ENCODE results near the gene EFNA1.
"Not testable (repeated sequence)": the region's sequence is repeated elsewhere in the genome, so short reads cannot be mapped to it uniquely, and the experiment has no call there.

The EFNA1 gene

DNA sequence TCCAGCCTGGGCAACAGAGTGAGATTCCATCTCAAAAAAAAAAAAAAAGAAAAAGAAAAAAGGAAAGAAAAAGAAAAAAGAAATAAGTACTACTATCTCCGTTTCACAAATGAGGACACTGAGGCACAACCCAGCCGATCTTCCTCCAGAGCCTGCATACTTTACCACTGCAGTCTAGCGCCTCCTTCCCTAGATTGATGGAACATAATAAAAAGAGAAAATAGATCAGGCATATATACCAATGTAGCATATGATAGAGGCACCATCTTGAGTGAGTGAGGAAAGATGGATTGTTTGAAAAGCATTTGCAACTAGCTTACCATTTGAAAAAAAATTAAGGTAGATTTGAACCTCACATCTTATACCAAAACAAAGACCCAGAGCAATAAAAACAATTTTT lies 17.8 kb downstream of the EFNA1 start:
- DNase-seq (ENCODE audit: low read depth): no peak
- H3K4me3 ChIP-seq (ENCODE audit: low read length): no peak overlapping the region
- TF ChIP-seq, protein P1, sequence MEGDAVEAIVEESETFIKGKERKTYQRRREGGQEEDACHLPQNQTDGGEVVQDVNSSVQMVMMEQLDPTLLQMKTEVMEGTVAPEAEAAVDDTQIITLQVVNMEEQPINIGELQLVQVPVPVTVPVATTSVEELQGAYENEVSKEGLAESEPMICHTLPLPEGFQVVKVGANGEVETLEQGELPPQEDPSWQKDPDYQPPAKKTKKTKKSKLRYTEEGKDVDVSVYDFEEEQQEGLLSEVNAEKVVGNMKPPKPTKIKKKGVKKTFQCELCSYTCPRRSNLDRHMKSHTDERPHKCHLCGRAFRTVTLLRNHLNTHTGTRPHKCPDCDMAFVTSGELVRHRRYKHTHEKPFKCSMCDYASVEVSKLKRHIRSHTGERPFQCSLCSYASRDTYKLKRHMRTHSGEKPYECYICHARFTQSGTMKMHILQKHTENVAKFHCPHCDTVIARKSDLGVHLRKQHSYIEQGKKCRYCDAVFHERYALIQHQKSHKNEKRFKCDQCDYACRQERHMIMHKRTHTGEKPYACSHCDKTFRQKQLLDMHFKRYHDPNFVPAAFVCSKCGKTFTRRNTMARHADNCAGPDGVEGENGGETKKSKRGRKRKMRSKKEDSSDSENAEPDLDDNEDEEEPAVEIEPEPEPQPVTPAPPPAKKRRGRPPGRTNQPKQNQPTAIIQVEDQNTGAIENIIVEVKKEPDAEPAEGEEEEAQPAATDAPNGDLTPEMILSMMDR (IDR thresholded peaks at IDR 0.05; ENCODE audit: insufficient read depth, low read depth, low read length, missing control alignments): no peak

DNA sequence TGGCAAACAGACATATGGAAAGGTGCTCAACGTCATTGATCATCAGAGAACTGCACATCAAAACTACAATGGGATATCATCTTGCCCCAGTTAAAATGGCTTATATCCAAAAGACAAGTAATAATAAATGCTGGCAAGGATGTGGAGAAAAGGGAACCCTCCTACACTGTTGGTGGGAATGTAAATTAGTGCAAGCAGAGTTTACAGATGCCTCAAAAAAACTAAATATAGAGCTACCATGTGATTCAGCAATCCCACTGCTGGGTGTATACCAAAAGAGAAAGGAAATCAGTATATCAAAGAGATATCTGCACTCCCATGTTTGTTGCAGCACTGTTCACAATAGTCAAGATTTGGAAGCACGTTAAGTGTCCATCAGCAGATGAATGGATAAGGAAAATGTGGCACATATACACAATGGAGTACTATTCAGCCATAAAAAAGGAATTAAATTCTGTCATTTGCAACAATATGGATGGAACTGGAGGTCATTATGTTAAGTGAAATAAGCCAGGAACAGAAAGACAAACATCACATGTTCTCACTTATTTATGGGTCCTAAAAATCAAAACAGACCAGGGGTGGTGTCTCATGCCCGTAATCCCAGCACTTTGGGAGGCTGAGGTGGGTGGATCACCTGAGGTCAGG lies 28.4 kb downstream of the EFNA1 start:
- not testable (repeated sequence) for DNase-seq (ENCODE audit: low read depth)

DNA sequence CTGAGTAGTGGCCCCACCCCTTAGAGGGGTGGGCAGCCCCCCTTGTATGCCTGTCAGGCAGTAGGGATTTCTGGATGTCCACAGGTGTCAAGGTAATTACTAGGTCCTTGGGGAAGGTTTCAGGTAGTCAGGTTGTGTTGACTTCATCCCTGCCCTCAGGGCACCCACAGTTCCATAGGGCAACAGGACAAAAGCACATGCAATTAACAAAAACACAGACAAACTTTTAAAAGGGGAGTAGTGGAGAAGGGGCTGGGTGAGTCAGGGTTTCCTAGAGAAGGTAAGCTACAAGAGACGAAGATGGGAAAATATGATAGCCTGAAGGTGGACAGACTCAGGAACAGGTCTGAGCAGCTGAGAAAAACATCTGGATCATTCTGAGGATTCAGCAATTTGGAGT lies 31.3 kb downstream of the EFNA1 start:
- TF ChIP-seq, protein P1 (IDR thresholded peaks at IDR 0.05; ENCODE audit: insufficient read depth, low read depth, low read length, missing control alignments): no peak
- DNase-seq (ENCODE audit: low read depth): no peak
- no peak overlapping the region for H3K4me3 ChIP-seq (ENCODE audit: low read length)

More for the DNA sequence above, 28.4 kb downstream of the EFNA1 start:
- not testable (repeated sequence) for H3K4me3 ChIP-seq (ENCODE audit: low read length)

DNA sequence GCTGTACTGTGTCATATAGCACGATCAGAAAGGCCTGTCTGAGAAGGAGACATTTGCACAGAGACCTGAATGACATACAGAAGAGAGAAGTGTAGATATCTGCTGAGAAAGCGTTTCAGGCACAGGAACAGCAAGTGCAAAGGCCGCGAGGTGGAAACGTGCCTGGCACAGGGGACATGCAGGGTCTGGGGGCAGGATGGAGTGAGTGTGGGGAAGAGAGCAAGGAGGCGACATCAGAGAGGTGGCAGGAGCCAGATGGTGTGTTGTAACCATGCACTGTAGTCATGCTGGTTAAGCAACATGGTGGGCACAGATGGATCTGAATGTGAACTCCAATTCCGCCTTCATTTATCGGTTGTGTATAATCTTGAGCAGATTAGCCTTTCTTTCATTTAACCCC lies 32.5 kb downstream of the EFNA1 start:
- DNase-seq (ENCODE audit: low read depth): no peak
- TF ChIP-seq, protein P1 (IDR thresholded peaks at IDR 0.05; ENCODE audit: insufficient read depth, low read depth, low read length, missing control alignments): no peak
- no peak overlapping the region for H3K4me3 ChIP-seq (ENCODE audit: low read length)

DNA sequence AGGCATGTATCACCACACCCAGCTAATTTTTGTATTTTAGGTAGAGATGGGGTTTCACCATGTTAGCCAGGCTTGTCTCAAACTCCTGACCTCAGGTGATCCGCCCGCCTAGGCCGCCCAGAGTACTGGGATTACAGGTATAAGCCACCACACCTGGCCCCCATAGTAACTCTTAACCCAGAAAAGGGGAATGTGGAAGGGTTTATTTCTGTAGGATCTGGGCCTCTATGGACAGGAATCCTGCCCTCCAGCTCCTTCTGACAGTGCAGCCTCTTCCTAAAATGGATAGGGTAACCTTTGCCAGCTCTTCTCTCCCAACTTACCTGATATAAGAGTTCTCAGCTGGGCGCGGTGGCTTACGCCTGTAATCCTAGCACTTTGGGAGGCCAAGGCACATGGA lies 35.0 kb downstream of the EFNA1 start:
- DNase-seq (ENCODE audit: low read depth); H3K4me3 ChIP-seq (ENCODE audit: low read length): not testable (repeated sequence)

DNA sequence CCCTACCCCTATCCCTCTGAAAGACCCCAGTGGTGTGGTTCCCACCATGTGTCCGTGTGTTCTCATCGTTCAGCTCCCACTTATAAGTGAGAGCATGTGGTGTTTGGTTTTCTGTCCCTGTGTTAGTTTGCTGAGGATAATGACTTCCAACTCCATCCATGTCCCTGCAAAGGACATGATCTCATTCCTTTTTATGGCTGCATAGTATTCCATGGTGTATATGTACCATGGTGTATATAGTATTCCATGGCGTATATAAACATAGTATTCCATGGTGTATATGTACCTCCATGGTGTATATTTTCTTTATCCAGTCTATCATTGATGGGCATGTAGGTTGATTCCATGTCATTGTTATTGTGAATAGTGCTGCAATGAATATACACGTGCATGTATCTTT lies 36.1 kb downstream of the EFNA1 start:
- not testable (repeated sequence) for H3K4me3 ChIP-seq (ENCODE audit: low read length); DNase-seq (ENCODE audit: low read depth)

DNA sequence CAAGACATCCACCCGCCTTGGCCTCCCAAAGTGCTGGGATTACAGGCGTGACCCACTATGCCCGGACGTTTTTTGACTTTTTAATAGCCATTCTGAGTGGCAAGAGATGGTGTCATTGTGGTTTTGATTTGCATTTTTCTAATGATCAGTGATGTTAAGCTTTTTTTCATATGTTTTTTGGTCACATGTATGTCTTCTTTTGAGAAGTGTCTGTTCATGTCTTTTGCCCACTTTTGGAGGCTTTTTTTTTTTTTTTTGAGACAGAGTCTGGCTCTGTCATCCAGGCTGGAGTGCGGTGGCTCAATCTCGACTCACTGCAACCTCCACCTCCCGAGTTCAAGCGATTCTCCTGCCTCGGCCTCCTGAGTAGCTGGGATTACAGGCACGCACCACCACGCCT lies 36.9 kb downstream of the EFNA1 start:
- not testable (repeated sequence) for DNase-seq (ENCODE audit: low read depth)

DNA sequence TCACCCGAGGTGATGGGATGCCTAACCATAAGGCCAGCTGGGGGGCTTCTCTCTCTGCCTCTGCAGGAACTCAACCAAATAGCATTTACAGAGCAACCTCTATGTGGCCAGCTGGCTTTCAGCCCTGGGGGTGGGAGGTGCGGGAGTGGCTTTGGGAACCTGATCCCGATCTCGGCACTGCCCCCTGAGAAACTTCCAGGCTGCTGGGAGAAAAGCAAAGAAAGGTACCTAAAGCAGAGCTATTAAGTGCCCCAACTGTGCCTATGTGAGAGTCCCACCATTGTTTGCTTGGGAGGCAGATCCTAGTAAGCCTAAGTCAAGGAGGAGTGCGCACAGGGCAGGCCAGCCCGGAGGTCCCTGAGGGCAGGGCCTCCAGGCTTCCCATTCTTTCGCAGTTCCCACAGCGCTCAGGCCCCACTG lies 38.4 kb downstream of the EFNA1 start:
- H3K4me3 ChIP-seq (ENCODE audit: low read length): no peak overlapping the region
- TF ChIP-seq, protein P1 (IDR thresholded peaks at IDR 0.05; ENCODE audit: insufficient read depth, low read depth, low read length, missing control alignments): no peak
- no peak for DNase-seq (ENCODE audit: low read depth)

More for the DNA sequence above, 36.9 kb downstream of the EFNA1 start:
- H3K4me3 ChIP-seq (ENCODE audit: low read length): not testable (repeated sequence)

DNA sequence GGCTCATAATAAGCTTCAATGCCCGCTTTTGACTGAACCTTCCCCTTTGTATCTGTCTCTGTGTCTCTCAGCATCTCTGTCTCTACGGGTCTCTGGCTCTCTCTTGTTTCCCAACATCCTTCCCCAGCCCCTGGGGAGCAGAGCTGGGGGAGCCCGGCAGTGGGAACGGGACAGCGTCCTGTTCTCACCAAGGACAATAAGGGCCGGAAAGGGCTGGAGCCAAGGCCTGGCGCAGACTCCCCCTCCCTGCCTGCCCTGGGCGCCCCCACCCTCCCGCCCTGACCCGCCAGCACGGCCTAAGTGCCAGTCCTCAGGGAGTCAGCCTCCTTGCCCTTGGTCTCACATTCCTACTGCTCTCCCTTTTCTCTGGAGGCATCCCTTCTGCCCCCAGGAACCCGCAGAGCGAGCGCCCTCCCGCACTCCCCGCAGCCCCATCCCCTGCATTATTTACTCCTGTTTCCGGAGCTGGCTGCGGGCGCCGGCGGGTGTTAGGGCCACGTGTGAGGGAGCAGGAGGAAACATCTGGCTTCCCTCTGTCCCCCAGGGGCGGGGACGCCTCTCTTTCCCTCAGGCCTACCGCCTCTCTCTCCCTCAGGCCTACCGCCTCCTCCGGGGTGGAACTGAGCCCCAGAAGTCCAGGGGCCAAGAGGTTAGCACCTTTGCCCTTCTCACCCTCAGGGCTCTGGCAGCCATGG lies 38.9 kb downstream of the EFNA1 start:
- TF ChIP-seq, protein P1 (IDR thresholded peaks at IDR 0.05; ENCODE audit: insufficient read depth, low read depth, low read length, missing control alignments): no peak
- H3K4me3 ChIP-seq (ENCODE audit: low read length): no peak overlapping the region
- no peak for DNase-seq (ENCODE audit: low read depth)

All from epithelial cell of esophagus (primary cell).